ENCODE results near the gene ARHGEF18. TPM values are rescaled to one million over a fixed set of nuclear protein-coding genes. Genes with fewer than 3 reads are reported as not detected.

ARHGEF18 gene
- total and polyA plus RNA-seq, 4 donors = 19.7 to 36.2 (median 28.6) TPM

GRCh38 chr19:7326105-7326877, 22.4 kb upstream of the ARHGEF18 start:
- Histone ChIP-seq H3K4me3 (ENCODE audit: low read depth, low read length) (no peak overlapping the region), H3K27ac (ENCODE audit: low read depth, low read length) (no peak overlapping the region), H3K27me3 (ENCODE audit: control insufficient read depth, insufficient read depth, low read length) (no peaks in the 10 kb centered on the region), H3K36me3 (ENCODE audit: control insufficient read depth, insufficient read depth, low read length) (no peaks in the 10 kb centered on the region), H3K9me3 (ENCODE audit: control insufficient read depth, insufficient read depth, low read length) (no peaks in the 10 kb centered on the region), H3K4me1 (ENCODE audit: control insufficient read depth, insufficient read depth, low read length) (no peaks in the 10 kb centered on the region)
- DNase-seq (ENCODE audit: low read depth in 4 of 6, low spot score in 6 of 6) = no peak
- WGBS (ENCODE audit: insufficient coverage) = 93% methylated on average over 5 of the region's 10 CpGs

- no peak for DNase-seq (ENCODE audit: low read depth in 4 of 6, low spot score in 6 of 6)
- WGBS (ENCODE audit: insufficient coverage) = no CpG with 5 or more reads among the region's 1 CpG
- H3K36me3 ChIP-seq (ENCODE audit: control insufficient read depth, insufficient read depth, low read length) = no peaks in the 10 kb centered on the region
- H3K4me3 ChIP-seq (ENCODE audit: low read depth, low read length) = no peak overlapping the region
- no peaks in the 10 kb centered on the region for H3K4me1 ChIP-seq (ENCODE audit: control insufficient read depth, insufficient read depth, low read length)
- no peak overlapping the region for H3K27ac ChIP-seq (ENCODE audit: low read depth, low read length)
- H3K9me3 ChIP-seq (ENCODE audit: control insufficient read depth, insufficient read depth, low read length) = no peaks in the 10 kb centered on the region
- no peaks in the 10 kb centered on the region for H3K27me3 ChIP-seq (ENCODE audit: control insufficient read depth, insufficient read depth, low read length)
Measured at GRCh38 chr19:7327802-7328201, 20.9 kb upstream of the ARHGEF18 start.

- 100% methylated on average over 1 of the region's 4 CpGs for WGBS (ENCODE audit: insufficient coverage)
- Histone ChIP-seq H3K9me3 (ENCODE audit: control insufficient read depth, insufficient read depth, low read length) (no peaks in the 10 kb centered on the region), H3K27ac (ENCODE audit: low read depth, low read length) (no peak overlapping the region), H3K4me3 (ENCODE audit: low read depth, low read length) (no peak overlapping the region), H3K27me3 (ENCODE audit: control insufficient read depth, insufficient read depth, low read length) (no peaks in the 10 kb centered on the region), H3K36me3 (ENCODE audit: control insufficient read depth, insufficient read depth, low read length) (no peaks in the 10 kb centered on the region), H3K4me1 (ENCODE audit: control insufficient read depth, insufficient read depth, low read length) (no peaks in the 10 kb centered on the region)
- DNase-seq (ENCODE audit: low read depth in 4 of 6, low spot score in 6 of 6) = no peak
Measured at GRCh38 chr19:7328647-7329046, 20.1 kb upstream of the ARHGEF18 start.

- H3K27ac ChIP-seq (ENCODE audit: low read depth, low read length) = no peak overlapping the region
Measured at GRCh38 chr19:7331446-7331845, 17.3 kb upstream of the ARHGEF18 start.

GRCh38 chr19:7333198-7334118, 15.3 kb upstream of the ARHGEF18 start:
- WGBS (ENCODE audit: insufficient coverage) = 75% methylated on average over 15 of the region's 17 CpGs
- no peaks in the 10 kb centered on the region for H3K9me3 ChIP-seq (ENCODE audit: control insufficient read depth, insufficient read depth, low read length)
- H3K4me1 ChIP-seq (ENCODE audit: control insufficient read depth, insufficient read depth, low read length) = no peaks in the 10 kb centered on the region
- no peaks in the 10 kb centered on the region for H3K36me3 ChIP-seq (ENCODE audit: control insufficient read depth, insufficient read depth, low read length)
- no peak overlapping the region for H3K4me3 ChIP-seq (ENCODE audit: low read depth, low read length)
- DNase-seq (ENCODE audit: low read depth in 4 of 6, low spot score in 6 of 6) = no peak
- H3K27ac ChIP-seq (ENCODE audit: low read depth, low read length) = no peak overlapping the region
- H3K27me3 ChIP-seq (ENCODE audit: control insufficient read depth, insufficient read depth, low read length) = no peaks in the 10 kb centered on the region

More at GRCh38 chr19:7331446-7331845, 17.3 kb upstream of the ARHGEF18 start:
- Histone ChIP-seq H3K4me1 (ENCODE audit: control insufficient read depth, insufficient read depth, low read length) (no peaks in the 10 kb centered on the region), H3K9me3 (ENCODE audit: control insufficient read depth, insufficient read depth, low read length) (no peaks in the 10 kb centered on the region), H3K4me3 (ENCODE audit: low read depth, low read length) (no peak overlapping the region), H3K27me3 (ENCODE audit: control insufficient read depth, insufficient read depth, low read length) (no peaks in the 10 kb centered on the region), H3K36me3 (ENCODE audit: control insufficient read depth, insufficient read depth, low read length) (no peaks in the 10 kb centered on the region)
- WGBS (ENCODE audit: insufficient coverage) = 96% methylated on average over 4 of the region's 4 CpGs
- no peak for DNase-seq (ENCODE audit: low read depth in 4 of 6, low spot score in 6 of 6)

- 89% methylated on average over 5 of the region's 9 CpGs for WGBS (ENCODE audit: insufficient coverage)
- DNase-seq (ENCODE audit: low read depth in 4 of 6, low spot score in 6 of 6) = no peak
- Histone ChIP-seq H3K4me1 (ENCODE audit: control insufficient read depth, insufficient read depth, low read length) (peaks cover 5% of the 10 kb centered on the region), H3K27me3 (ENCODE audit: control insufficient read depth, insufficient read depth, low read length) (no peaks in the 10 kb centered on the region), H3K9me3 (ENCODE audit: control insufficient read depth, insufficient read depth, low read length) (no peaks in the 10 kb centered on the region), H3K36me3 (ENCODE audit: control insufficient read depth, insufficient read depth, low read length) (no peaks in the 10 kb centered on the region), H3K27ac (ENCODE audit: low read depth, low read length) (no peak overlapping the region), H3K4me3 (ENCODE audit: low read depth, low read length) (no peak overlapping the region)
Measured at GRCh38 chr19:7336321-7336973, 12.3 kb upstream of the ARHGEF18 start.

GRCh38 chr19:7337380-7338194, 11.2 kb upstream of the ARHGEF18 start:
- Histone ChIP-seq H3K27me3 (ENCODE audit: control insufficient read depth, insufficient read depth, low read length) (no peaks in the 10 kb centered on the region), H3K4me1 (ENCODE audit: control insufficient read depth, insufficient read depth, low read length) (peaks cover 5% of the 10 kb centered on the region)

GRCh38 chr19:7340959-7341837, 7.5 kb upstream of the ARHGEF18 start:
- WGBS (ENCODE audit: insufficient coverage) = 48% methylated on average over 18 of the region's 22 CpGs
- H3K4me3 ChIP-seq (ENCODE audit: low read depth, low read length) = no peak overlapping the region
- no peaks in the 10 kb centered on the region for H3K27me3 ChIP-seq (ENCODE audit: control insufficient read depth, insufficient read depth, low read length)
- DNase-seq (ENCODE audit: low read depth in 4 of 6, low spot score in 6 of 6) = peak; percentile 71 to 96 (median 78)
- no peaks in the 10 kb centered on the region for H3K9me3 ChIP-seq (ENCODE audit: control insufficient read depth, insufficient read depth, low read length)
- peaks cover 5% of the 10 kb centered on the region for H3K4me1 ChIP-seq (ENCODE audit: control insufficient read depth, insufficient read depth, low read length)
- H3K36me3 ChIP-seq (ENCODE audit: control insufficient read depth, insufficient read depth, low read length) = no peaks in the 10 kb centered on the region
- H3K27ac ChIP-seq (ENCODE audit: low read depth, low read length) = no peak overlapping the region

More at GRCh38 chr19:7337380-7338194, 11.2 kb upstream of the ARHGEF18 start:
- no peak for DNase-seq (ENCODE audit: low read depth in 4 of 6, low spot score in 6 of 6)
- H3K27ac ChIP-seq (ENCODE audit: low read depth, low read length) = no peak overlapping the region
- no peaks in the 10 kb centered on the region for H3K9me3 ChIP-seq (ENCODE audit: control insufficient read depth, insufficient read depth, low read length)
- H3K4me3 ChIP-seq (ENCODE audit: low read depth, low read length) = no peak overlapping the region
- H3K36me3 ChIP-seq (ENCODE audit: control insufficient read depth, insufficient read depth, low read length) = no peaks in the 10 kb centered on the region
- 76% methylated on average over 9 of the region's 12 CpGs for WGBS (ENCODE audit: insufficient coverage)
